HEK293 (cell line): ENCODE results near the gene DSP.
A peak's percentile ranks its signal among the peaks of the same experiment; 100 is the strongest.

Experiments used
- CTCF ChIA-PET: fragments of 350-600 bp; formaldehyde crosslinking; extraction: SDS; loops from one replicate; lab custom pipeline; 2021; ENCODE audit warnings: antibody characterized with exemption; lab: Yijun Ruan, JAX
- POLR2A ChIA-PET: fragments of 300-600 bp; formaldehyde crosslinking; extraction: SDS; loops from one replicate; lab custom pipeline; 2020; ENCODE audit warnings: antibody characterized with exemption, inconsistent platforms; lab: Yijun Ruan, JAX
- H3K27ac ChIP-seq: fragments of 200-500 bp; sonication (Bioruptor generic); 2 replicates; pipeline ENCODE4 v1.5.1; 2014; ENCODE audit warnings: low read depth, low read length, control low read depth, inconsistent platforms; ENCODE audit errors: extremely low read depth
- H3K36me3 ChIP-seq, 2 experiments: fragments of 200-500 bp in 1 of 2; sonication (Bioruptor generic) in 1 of 2; 1 replicate in 1 of 2; 2 replicates in 1 of 2; pipeline ENCODE4 v1.5.1; 2014 to 2017; ENCODE audit warnings: inconsistent platforms in 2 of 2, low read length in 2 of 2; ENCODE audit not compliant: control insufficient read depth in 2 of 2, insufficient read depth in 1 of 2
- H3K4me1 ChIP-seq: fragments of 200-500 bp; sonication (Bioruptor generic); 2 replicates; pipeline ENCODE4 v1.5.1; 2014; ENCODE audit warnings: mild to moderate bottlenecking, low read length, inconsistent platforms; ENCODE audit not compliant: control insufficient read depth, insufficient read depth
- H3K4me3 ChIP-seq: 2 replicates; pipeline ENCODE4 v1.5.1; 2011; ENCODE audit warnings: low read depth, mild to moderate bottlenecking, control low read depth, low read length, moderate library complexity
- H3K9me3 ChIP-seq: fragments of 200-500 bp; sonication (Bioruptor generic); 2 replicates; pipeline ENCODE4 v1.5.1; 2014; ENCODE audit warnings: low read depth, low read length, inconsistent platforms; ENCODE audit not compliant: control insufficient read depth, insufficient read depth
- BCL11B ChIP-seq: fragments of 450-650 bp; formaldehyde crosslinking; IDR thresholded peaks from 2 replicates; pipeline ENCODE4 v1.5.1; 2016; ENCODE audit warnings: low read depth, missing biosample characterization, missing genetic modification characterization
- EGR2 ChIP-seq: fragments of 450-650 bp; formaldehyde crosslinking; IDR thresholded peaks from 2 replicates; pipeline ENCODE4 v1.5.1; 2016; ENCODE audit warnings: low read depth, missing biosample characterization, missing genetic modification characterization
- GFI1B ChIP-seq: fragments of 450-650 bp; formaldehyde crosslinking; IDR thresholded peaks from 2 replicates; pipeline ENCODE4 v1.5.1; 2016; ENCODE audit warnings: missing biosample characterization, missing genetic modification characterization
- GLI4 ChIP-seq: fragments of 450-650 bp; formaldehyde crosslinking; IDR thresholded peaks from 2 replicates; pipeline ENCODE4 v1.5.1; 2016; ENCODE audit warnings: missing biosample characterization, missing genetic modification characterization
- KLF10 ChIP-seq: fragments of 450-650 bp; IDR thresholded peaks from 2 replicates; pipeline ENCODE4 v1.5.1; 2018; ENCODE audit warnings: missing biosample characterization, mild to moderate bottlenecking, missing genetic modification characterization
- SP7 ChIP-seq: fragments of 450-650 bp; formaldehyde crosslinking; IDR thresholded peaks from 2 replicates; pipeline ENCODE4 v1.5.1; 2016; ENCODE audit warnings: missing biosample characterization, missing genetic modification characterization
- TCF7L2 ChIP-seq: IDR thresholded peaks from 2 replicates; pipeline ENCODE4 v1.6.1; 2011; ENCODE audit warnings: low read depth, mild to moderate bottlenecking, inconsistent platforms, low read length, moderate library complexity, borderline replicate concordance
- ZFP37 ChIP-seq: fragments of 450-650 bp; formaldehyde crosslinking; IDR thresholded peaks from 2 replicates; pipeline ENCODE4 v1.5.1; 2016; ENCODE audit warnings: missing biosample characterization, missing genetic modification characterization
- ZFP69B ChIP-seq: fragments of 450-650 bp; formaldehyde crosslinking; IDR thresholded peaks from 2 replicates; pipeline ENCODE4 v1.5.1; 2016; ENCODE audit warnings: missing biosample characterization, missing genetic modification characterization
- ZNF10 ChIP-seq: fragments of 450-650 bp; formaldehyde crosslinking; IDR thresholded peaks from 2 replicates; pipeline ENCODE4 v1.5.1; 2017; ENCODE audit warnings: missing biosample characterization, missing genetic modification characterization
- ZNF155 ChIP-seq: fragments of 450-650 bp; formaldehyde crosslinking; IDR thresholded peaks from 2 replicates; pipeline ENCODE4 v1.5.1; 2016; ENCODE audit warnings: missing biosample characterization, missing genetic modification characterization
- ZNF174 ChIP-seq: fragments of 450-650 bp; formaldehyde crosslinking; IDR thresholded peaks from 2 replicates; pipeline ENCODE4 v1.5.0; 2017; ENCODE audit warnings: missing biosample characterization, mild to moderate bottlenecking, missing genetic modification characterization
- ZNF221 ChIP-seq: fragments of 450-650 bp; formaldehyde crosslinking; IDR thresholded peaks from 2 replicates; pipeline ENCODE4 v1.5.1; 2017; ENCODE audit warnings: missing biosample characterization, missing genetic modification characterization, borderline replicate concordance
- ZNF292 ChIP-seq: fragments of 450-650 bp; formaldehyde crosslinking; IDR thresholded peaks from 2 replicates; pipeline ENCODE4 v1.5.1; 2016; ENCODE audit warnings: low read depth, missing biosample characterization, missing genetic modification characterization, borderline replicate concordance
- ZNF433 ChIP-seq: fragments of 450-650 bp; formaldehyde crosslinking; IDR thresholded peaks from 2 replicates; pipeline ENCODE4 v1.5.1; 2016; ENCODE audit warnings: missing biosample characterization, missing genetic modification characterization, low read depth
- ZNF48 ChIP-seq: fragments of 450-650 bp; formaldehyde crosslinking; IDR thresholded peaks from 2 replicates; pipeline ENCODE4 v1.5.1; 2016; ENCODE audit warnings: missing biosample characterization, missing genetic modification characterization
- ZNF513 ChIP-seq: fragments of 450-650 bp; IDR thresholded peaks from 2 replicates; pipeline ENCODE4 v1.5.1; 2018; ENCODE audit warnings: missing biosample characterization, missing genetic modification characterization
- ZNF548 ChIP-seq: fragments of 450-650 bp; formaldehyde crosslinking; IDR thresholded peaks from 2 replicates; pipeline ENCODE4 v1.5.1; 2016; ENCODE audit warnings: missing biosample characterization, missing genetic modification characterization
- ZNF571 ChIP-seq: fragments of 450-650 bp; formaldehyde crosslinking; IDR thresholded peaks from 2 replicates; pipeline ENCODE4 v1.5.0; 2017; ENCODE audit warnings: missing biosample characterization, missing genetic modification characterization
- ZNF660 ChIP-seq: fragments of 450-650 bp; IDR thresholded peaks from 2 replicates; pipeline ENCODE4 v1.5.1; 2018; ENCODE audit warnings: missing biosample characterization, mild to moderate bottlenecking, missing genetic modification characterization
- ZNF701 ChIP-seq: fragments of 450-650 bp; formaldehyde crosslinking; IDR thresholded peaks from 2 replicates; pipeline ENCODE4 v1.5.1; 2016; ENCODE audit warnings: missing biosample characterization, missing genetic modification characterization
- ZNF768 ChIP-seq: fragments of 450-650 bp; formaldehyde crosslinking; IDR thresholded peaks from 2 replicates; pipeline ENCODE4 v1.5.1; 2018; ENCODE audit warnings: missing biosample characterization, mild to moderate bottlenecking, missing genetic modification characterization
- ZSCAN4 ChIP-seq: fragments of 450-650 bp; formaldehyde crosslinking; IDR thresholded peaks from 2 replicates; pipeline ENCODE4 v1.5.1; 2017; ENCODE audit warnings: missing biosample characterization, missing genetic modification characterization
- TF ChIP-seq, protein P1 (sequence below): fragments of 450-650 bp; formaldehyde crosslinking; IDR thresholded peaks from 2 replicates; pipeline ENCODE4 v1.5.1; 2016; ENCODE audit warnings: missing biosample characterization, missing genetic modification characterization
- TF ChIP-seq, protein P2 (sequence below): fragments of 450-650 bp; formaldehyde crosslinking; IDR thresholded peaks from 2 replicates; pipeline ENCODE4 v1.5.1; 2016; ENCODE audit warnings: missing biosample characterization, missing genetic modification characterization
- TF ChIP-seq, protein P3 (sequence below): fragments of 450-650 bp; formaldehyde crosslinking; IDR thresholded peaks from 2 replicates; pipeline ENCODE4 v1.5.0; 2017; ENCODE audit warnings: missing biosample characterization, missing genetic modification characterization, borderline replicate concordance
- TF ChIP-seq, protein P4 (sequence below): fragments of 450-650 bp; formaldehyde crosslinking; IDR thresholded peaks from 2 replicates; pipeline ENCODE4 v1.5.1; 2016; ENCODE audit warnings: missing biosample characterization, missing genetic modification characterization, low read depth

Gene DSP

GRCh38 chr6:7526755-7527154, 14.7 kb upstream of the DSP start (continued):
- TF ChIP-seq ZNF174 (tag by site-specific recombination): no peak
- TF ChIP-seq, protein P1, sequence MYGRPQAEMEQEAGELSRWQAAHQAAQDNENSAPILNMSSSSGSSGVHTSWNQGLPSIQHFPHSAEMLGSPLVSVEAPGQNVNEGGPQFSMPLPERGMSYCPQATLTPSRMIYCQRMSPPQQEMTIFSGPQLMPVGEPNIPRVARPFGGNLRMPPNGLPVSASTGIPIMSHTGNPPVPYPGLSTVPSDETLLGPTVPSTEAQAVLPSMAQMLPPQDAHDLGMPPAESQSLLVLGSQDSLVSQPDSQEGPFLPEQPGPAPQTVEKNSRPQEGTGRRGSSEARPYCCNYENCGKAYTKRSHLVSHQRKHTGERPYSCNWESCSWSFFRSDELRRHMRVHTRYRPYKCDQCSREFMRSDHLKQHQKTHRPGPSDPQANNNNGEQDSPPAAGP (tag by site-specific recombination): no peak
- TF ChIP-seq, protein P2, sequence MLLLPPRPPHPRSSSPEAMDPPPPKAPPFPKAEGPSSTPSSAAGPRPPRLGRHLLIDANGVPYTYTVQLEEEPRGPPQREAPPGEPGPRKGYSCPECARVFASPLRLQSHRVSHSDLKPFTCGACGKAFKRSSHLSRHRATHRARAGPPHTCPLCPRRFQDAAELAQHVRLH (tag by site-specific recombination): no peak
- no peak for TF ChIP-seq ZNF433 (tag by site-specific recombination)

DNA sequence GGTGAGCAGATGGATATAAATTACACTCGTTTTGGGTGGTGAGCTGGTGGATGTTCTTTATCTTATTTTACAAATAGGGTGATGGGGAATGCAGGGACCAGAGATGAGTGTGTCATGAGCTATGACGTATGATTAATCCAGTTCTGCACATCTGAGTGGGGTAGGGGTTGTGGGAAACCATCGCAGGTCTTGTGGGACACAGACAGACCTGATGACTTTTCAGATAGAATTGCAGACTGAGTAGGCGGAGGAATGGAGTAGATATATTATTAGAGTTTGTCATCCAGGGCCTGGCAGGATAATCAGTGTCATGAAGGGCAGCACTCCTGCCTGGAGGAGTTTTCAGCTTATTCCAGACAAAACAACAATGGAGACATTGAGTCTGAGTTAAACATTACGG, 12.9 kb upstream of the DSP start:
- ChIA-PET POLR2A (interaction anchor here (0.5 to 2.0 kb wide), 6 partner anchors 8 to 170 kb away, joined by 3 to 12 read pairs (median 4); partner anchors contain the start of gene DSP), CTCF (interaction anchor here (0.5 to 1.8 kb wide), 3 partner anchors 9 to 29 kb away, joined by 3 to 8 read pairs (median 3); no protein-coding TSS in a partner anchor)
- Histone ChIP-seq H3K27ac (no peak overlapping the region), H3K36me3 (no peaks in the 10 kb centered on the region), H3K4me3 (no peak overlapping the region), H3K4me1 (peaks cover 3% of the 10 kb centered on the region; the same call in 1 of the 2 replicates), H3K9me3 (no peaks in the 10 kb centered on the region)
- TF ChIP-seq ZNF701 (tag by site-specific recombination) (no peak), ZNF513 (tag by site-specific recombination) (no peak), ZNF155 (tag by site-specific recombination) (no peak), TCF7L2 (no peak), EGR2 (tag by site-specific recombination) (0 out of 2 replicates have a peak, but pooled peaks have one; percentile 37), ZNF571 (tag by site-specific recombination) (no peak), ZNF292 (tag by site-specific recombination) (no peak), ZNF10 (tag by site-specific recombination) (no peak), ZSCAN4 (tag by site-specific recombination) (no peak), ZNF768 (tag by site-specific recombination) (no peak), ZNF548 (no peak), ZFP37 (tag by site-specific recombination) (no peak), BCL11B (tag by site-specific recombination) (no peak), SP7 (tag by site-specific recombination) (0 out of 2 replicates have a peak, but pooled peaks have one; percentile 15), GFI1B (no peak), ZFP69B (tag by site-specific recombination) (no peak), KLF10 (no peak), GLI4 (tag by site-specific recombination) (no peak), ZNF48 (tag by site-specific recombination) (no peak), ZNF660 (tag by site-specific recombination) (no peak), ZNF221 (tag by site-specific recombination) (no peak)
- TF ChIP-seq, protein P3, sequence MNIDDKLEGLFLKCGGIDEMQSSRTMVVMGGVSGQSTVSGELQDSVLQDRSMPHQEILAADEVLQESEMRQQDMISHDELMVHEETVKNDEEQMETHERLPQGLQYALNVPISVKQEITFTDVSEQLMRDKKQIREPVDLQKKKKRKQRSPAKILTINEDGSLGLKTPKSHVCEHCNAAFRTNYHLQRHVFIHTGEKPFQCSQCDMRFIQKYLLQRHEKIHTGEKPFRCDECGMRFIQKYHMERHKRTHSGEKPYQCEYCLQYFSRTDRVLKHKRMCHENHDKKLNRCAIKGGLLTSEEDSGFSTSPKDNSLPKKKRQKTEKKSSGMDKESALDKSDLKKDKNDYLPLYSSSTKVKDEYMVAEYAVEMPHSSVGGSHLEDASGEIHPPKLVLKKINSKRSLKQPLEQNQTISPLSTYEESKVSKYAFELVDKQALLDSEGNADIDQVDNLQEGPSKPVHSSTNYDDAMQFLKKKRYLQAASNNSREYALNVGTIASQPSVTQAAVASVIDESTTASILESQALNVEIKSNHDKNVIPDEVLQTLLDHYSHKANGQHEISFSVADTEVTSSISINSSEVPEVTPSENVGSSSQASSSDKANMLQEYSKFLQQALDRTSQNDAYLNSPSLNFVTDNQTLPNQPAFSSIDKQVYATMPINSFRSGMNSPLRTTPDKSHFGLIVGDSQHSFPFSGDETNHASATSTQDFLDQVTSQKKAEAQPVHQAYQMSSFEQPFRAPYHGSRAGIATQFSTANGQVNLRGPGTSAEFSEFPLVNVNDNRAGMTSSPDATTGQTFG (tag by site-specific recombination): no peak
- TF ChIP-seq, protein P4, sequence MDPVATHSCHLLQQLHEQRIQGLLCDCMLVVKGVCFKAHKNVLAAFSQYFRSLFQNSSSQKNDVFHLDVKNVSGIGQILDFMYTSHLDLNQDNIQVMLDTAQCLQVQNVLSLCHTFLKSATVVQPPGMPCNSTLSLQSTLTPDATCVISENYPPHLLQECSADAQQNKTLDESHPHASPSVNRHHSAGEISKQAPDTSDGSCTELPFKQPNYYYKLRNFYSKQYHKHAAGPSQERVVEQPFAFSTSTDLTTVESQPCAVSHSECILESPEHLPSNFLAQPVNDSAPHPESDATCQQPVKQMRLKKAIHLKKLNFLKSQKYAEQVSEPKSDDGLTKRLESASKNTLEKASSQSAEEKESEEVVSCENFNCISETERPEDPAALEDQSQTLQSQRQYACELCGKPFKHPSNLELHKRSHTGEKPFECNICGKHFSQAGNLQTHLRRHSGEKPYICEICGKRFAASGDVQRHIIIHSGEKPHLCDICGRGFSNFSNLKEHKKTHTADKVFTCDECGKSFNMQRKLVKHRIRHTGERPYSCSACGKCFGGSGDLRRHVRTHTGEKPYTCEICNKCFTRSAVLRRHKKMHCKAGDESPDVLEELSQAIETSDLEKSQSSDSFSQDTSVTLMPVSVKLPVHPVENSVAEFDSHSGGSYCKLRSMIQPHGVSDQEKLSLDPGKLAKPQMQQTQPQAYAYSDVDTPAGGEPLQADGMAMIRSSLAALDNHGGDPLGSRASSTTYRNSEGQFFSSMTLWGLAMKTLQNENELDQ (tag by site-specific recombination): no peak
